ENCODE data around the gene BANP. TPM values are rescaled to one million over a fixed set of nuclear protein-coding genes. Genes with fewer than 3 reads are reported as not detected.

Gene BANP
- 25.2 and 28.8 TPM in 2 replicates for total RNA-seq

DNA sequence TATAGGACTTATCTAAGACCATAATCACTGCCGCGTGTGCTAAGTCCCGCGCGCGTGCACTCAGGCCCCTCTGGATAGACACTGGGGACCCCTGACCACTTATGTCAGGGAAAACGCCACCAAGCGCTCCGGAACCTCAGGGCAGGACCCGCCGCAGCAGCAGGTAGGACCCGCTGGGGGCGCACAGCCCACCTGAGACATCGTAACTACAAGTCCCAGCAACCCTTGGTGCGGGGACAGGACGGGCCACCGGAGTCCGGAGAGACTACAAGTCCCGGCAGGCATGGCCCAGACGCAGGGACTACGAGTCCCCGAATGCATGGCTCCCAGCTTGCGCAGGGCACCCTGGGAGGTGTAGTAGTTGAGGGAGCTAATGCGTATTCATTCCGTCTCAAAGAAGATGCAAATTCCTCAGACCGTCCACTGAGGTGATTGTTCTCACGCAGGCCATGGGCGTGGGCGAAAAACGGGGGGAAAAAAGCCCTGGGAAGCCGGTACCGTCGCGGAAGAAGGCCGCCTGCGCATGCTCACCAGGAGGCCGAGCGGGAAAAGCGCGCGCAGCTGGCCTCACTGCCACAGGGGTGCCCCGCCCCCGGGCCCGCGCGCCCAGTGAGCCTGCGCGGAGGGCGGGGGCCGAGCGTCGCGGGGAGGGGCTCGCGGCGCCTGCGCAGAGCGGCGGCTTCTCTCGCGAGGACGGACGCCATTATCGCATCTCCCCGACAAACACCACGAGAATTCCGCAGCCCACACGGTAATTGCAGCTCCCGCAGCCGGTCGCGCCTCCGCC is at the start of gene BANP:
TSS of gene BANP (plus strand) at position 670 of the 787 bp plus-strand sequence. CDS start 23,682 bp downstream, outside the sequence.

GRCh38 chr16:87936375-87937230 is 14.6 kb upstream of the BANP start, which contains the start of gene CA5A:
Gene CA5A, minus strand, starts transcription at chr16:87936529. Its CDS starts 79 bp downstream, at chr16:87936450.

Other genes with a start within 250 kb of the BANP start
- 16.9 and 26.2 TPM in 2 replicates for gene KLHDC4, start 185.4 kb upstream of the BANP start, total RNA-seq
- 37.4 and 71.1 TPM in 2 replicates for gene SLC7A5, start 81.9 kb upstream of the BANP start, total RNA-seq
- gene CA5A, start 14.9 kb upstream of the BANP start, total RNA-seq: not detected in 2 replicates

All from smooth muscle cell of the umbilical artery (primary cell).